ENCODE data around the gene SPINT1. TPM values are rescaled to one million over a fixed set of nuclear protein-coding genes. Genes with fewer than 3 reads are reported as not detected.

SPINT1 gene
- total RNA-seq, 1 experiment from 2014 or later: 177 TPM

DNA sequence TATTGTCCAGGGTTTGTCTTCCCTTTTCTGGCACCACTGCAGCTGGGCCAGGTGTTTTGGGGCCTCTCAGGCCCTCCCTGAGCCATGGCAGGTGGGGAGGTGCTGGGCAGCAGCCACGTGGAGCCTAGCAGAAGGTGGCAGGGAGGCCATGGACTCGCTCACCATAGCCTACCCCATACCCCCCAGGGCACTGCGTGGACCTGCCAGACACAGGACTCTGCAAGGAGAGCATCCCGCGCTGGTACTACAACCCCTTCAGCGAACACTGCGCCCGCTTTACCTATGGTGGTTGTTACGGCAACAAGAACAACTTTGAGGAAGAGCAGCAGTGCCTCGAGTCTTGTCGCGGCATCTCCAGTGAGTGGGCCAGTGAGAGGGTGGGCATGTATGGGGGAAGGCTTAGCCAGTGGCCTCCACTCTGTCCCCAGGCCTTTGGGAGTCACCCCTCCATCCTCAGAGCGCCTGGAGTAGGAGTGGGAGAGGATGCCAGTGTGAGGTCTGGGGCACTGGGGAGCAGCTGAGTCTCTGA is 11.9 kb downstream of the SPINT1 start:
- Histone ChIP-seq H4K20me1 (ENCODE audit: low read length) (no peaks in the 10 kb centered on the region), H3K79me2 (ENCODE audit: low read length) (peaks cover 11% of the 10 kb centered on the region), H3K9me2 (replicated peaks; ENCODE audit: low read length) (no peaks in the 10 kb centered on the region), H3K4me1 (ENCODE audit: insufficient read depth, low read length) (peaks cover 23% of the 10 kb centered on the region), H3K9me3 (ENCODE audit: low read length) (no peaks in the 10 kb centered on the region), H3K36me3 (ENCODE audit: low read depth, low read length) (peaks cover 33% of the 10 kb centered on the region), H3K27ac (ENCODE audit: low read length) (no peak overlapping the region), H3K4me3 (ENCODE audit: low read length) (no peak overlapping the region), H2AFZ (ENCODE audit: low read length) (no peak overlapping the region), H3K27me3 (ENCODE audit: low read length) (no peaks in the 10 kb centered on the region), H3F3A (ENCODE audit: low read length, unreplicated experiment) (peaks cover 14% of the 10 kb centered on the region), H3K4me2 (ENCODE audit: low read length) (no peak overlapping the region), H3K9ac (ENCODE audit: low read length) (no peak overlapping the region)
- no TSS peak for BruUV-seq (replicated peaks)
- intact Hi-C loops (cut with micrococcal nuclease): loop anchor here (5.0 kb wide), 1 partner anchor 162 kb away; no protein-coding TSS in a partner anchor
- DNase-seq: no peak
- TF ChIP-seq, protein P1, sequence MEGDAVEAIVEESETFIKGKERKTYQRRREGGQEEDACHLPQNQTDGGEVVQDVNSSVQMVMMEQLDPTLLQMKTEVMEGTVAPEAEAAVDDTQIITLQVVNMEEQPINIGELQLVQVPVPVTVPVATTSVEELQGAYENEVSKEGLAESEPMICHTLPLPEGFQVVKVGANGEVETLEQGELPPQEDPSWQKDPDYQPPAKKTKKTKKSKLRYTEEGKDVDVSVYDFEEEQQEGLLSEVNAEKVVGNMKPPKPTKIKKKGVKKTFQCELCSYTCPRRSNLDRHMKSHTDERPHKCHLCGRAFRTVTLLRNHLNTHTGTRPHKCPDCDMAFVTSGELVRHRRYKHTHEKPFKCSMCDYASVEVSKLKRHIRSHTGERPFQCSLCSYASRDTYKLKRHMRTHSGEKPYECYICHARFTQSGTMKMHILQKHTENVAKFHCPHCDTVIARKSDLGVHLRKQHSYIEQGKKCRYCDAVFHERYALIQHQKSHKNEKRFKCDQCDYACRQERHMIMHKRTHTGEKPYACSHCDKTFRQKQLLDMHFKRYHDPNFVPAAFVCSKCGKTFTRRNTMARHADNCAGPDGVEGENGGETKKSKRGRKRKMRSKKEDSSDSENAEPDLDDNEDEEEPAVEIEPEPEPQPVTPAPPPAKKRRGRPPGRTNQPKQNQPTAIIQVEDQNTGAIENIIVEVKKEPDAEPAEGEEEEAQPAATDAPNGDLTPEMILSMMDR (conservative IDR thresholded peaks at IDR 0.05; ENCODE audit: low read depth, low read length): no peak
- TF ChIP-seq EZH2 (IDR thresholded peaks at IDR 0.05; ENCODE audit: low read length, unreplicated experiment) (no peak), EZH2phosphoT487 (IDR thresholded peaks at IDR 0.05; ENCODE audit: borderline replicate concordance, low read length) (no peak)
- ATAC-seq: no peak
- ChIA-PET CTCF (no interaction called here), POLR2A (ENCODE audit: unreplicated experiment) (interaction anchor here (0.6 kb wide), 1 partner anchor 57 kb away, joined by 3 read pairs; no protein-coding TSS in a partner anchor)

DNA sequence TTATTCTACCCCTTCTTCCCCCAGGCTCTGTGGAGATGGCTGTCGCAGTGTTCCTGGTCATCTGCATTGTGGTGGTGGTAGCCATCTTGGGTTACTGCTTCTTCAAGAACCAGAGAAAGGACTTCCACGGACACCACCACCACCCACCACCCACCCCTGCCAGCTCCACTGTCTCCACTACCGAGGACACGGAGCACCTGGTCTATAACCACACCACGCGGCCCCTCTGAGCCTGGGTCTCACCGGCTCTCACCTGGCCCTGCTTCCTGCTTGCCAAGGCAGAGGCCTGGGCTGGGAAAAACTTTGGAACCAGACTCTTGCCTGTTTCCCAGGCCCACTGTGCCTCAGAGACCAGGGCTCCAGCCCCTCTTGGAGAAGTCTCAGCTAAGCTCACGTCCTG is 12.9 kb downstream of the SPINT1 start:
- peaks cover 29% of the 10 kb centered on the region for H3K36me3 ChIP-seq (ENCODE audit: low read depth, low read length)
- ChIA-PET CTCF (interaction anchor here (0.8 to 3.8 kb wide), 9 partner anchors 10 to 74 kb away, joined by 3 to 80 read pairs (median 7); partner anchors contain the start of genes RHOV, SPINT1 and VPS18), POLR2A (ENCODE audit: unreplicated experiment) (no interaction called here)
- H3K27me3 ChIP-seq (ENCODE audit: low read length): no peaks in the 10 kb centered on the region
- no peaks in the 10 kb centered on the region for H4K20me1 ChIP-seq (ENCODE audit: low read length)
- peak overlapping the region; percentile 64 for H3K9ac ChIP-seq (ENCODE audit: low read length)
- H3K9me2 ChIP-seq (replicated peaks; ENCODE audit: low read length): no peaks in the 10 kb centered on the region
- H3K27ac ChIP-seq (ENCODE audit: low read length): peak overlapping the region; percentile 94
- H3F3A ChIP-seq (ENCODE audit: low read length, unreplicated experiment): peaks cover 14% of the 10 kb centered on the region
- TF ChIP-seq, protein P1 (conservative IDR thresholded peaks at IDR 0.05; ENCODE audit: low read depth, low read length): no peak
- TF ChIP-seq EZH2phosphoT487 (IDR thresholded peaks at IDR 0.05; ENCODE audit: borderline replicate concordance, low read length): no peak
- BruUV-seq (replicated peaks): no TSS peak
- intact Hi-C loops (cut with micrococcal nuclease): loop anchor here (1.0 to 5.0 kb wide), 4 partner anchors 38 to 161 kb away; partner anchors contain the start of gene VPS18
- peak overlapping the region; percentile 7 for H3K4me3 ChIP-seq (ENCODE audit: low read length)
- ATAC-seq: no peak
- H3K9me3 ChIP-seq (ENCODE audit: low read length): no peaks in the 10 kb centered on the region
- no peak for DNase-seq
- no peak overlapping the region for H2AFZ ChIP-seq (ENCODE audit: low read length)
- H3K79me2 ChIP-seq (ENCODE audit: low read length): peaks cover 3% of the 10 kb centered on the region; the same call in 1 of the 2 replicates
- H3K4me1 ChIP-seq (ENCODE audit: insufficient read depth, low read length): peaks cover 30% of the 10 kb centered on the region
- H3K4me2 ChIP-seq (ENCODE audit: low read length): peak overlapping the region; percentile 64
